ENCODE data around the gene RXRA. TPM values are rescaled to one million over a fixed set of nuclear protein-coding genes. Genes with fewer than 3 reads are reported as not detected.

The RXRA gene
- total and polyA plus RNA-seq, 2 of the 13 experiments (the other 11 are each of a cell fraction or from before 2014, with no cell fraction given): 18.9 to 29.2 TPM

- TF ChIP-seq ASH2L (IDR thresholded peaks at IDR 0.05; ENCODE audit: insufficient read length, low read depth, low read length) (no peak), CCDC6 (CRISPR knock-in tag; IDR thresholded peaks at IDR 0.05) (no peak), FOXK1 (CRISPR knock-in tag; IDR thresholded peaks at IDR 0.05; ENCODE audit: borderline replicate concordance, low read depth) (0 out of 2 replicates have a peak, but pooled peaks have one; percentile 42), PREB (CRISPR knock-in tag; IDR thresholded peaks at IDR 0.05) (no peak), SUZ12 (IDR thresholded peaks at IDR 0.05; ENCODE audit: low read depth, low read length) (no peak), ZMAT3 (CRISPR knock-in tag; conservative IDR thresholded peaks at IDR 0.05) (no peak), ZNF207 (IDR thresholded peaks at IDR 0.05; ENCODE audit: borderline replicate concordance) (no peak), GLI4 (CRISPR knock-in tag; IDR thresholded peaks at IDR 0.05; ENCODE audit: borderline replicate concordance) (0 out of 2 replicates have a peak, but pooled peaks have one; percentile 48), ZNF761 (CRISPR knock-in tag; conservative IDR thresholded peaks at IDR 0.05) (0 out of 2 replicates have a peak, but pooled peaks have one; percentile 53), PAXIP1 (CRISPR knock-in tag; conservative IDR thresholded peaks at IDR 0.05) (peak; percentile 72), RAD51 (IDR thresholded peaks at IDR 0.05; ENCODE audit: borderline replicate concordance) (no peak), ARNT2 (CRISPR knock-in tag; IDR thresholded peaks at IDR 0.05; ENCODE audit: low read depth) (0 out of 2 replicates have a peak, but pooled peaks have one; percentile 38), ZNF512B (CRISPR knock-in tag; IDR thresholded peaks at IDR 0.05; ENCODE audit: borderline replicate concordance) (0 out of 2 replicates have a peak, but pooled peaks have one; percentile 71), KDM5B (CRISPR knock-in tag; IDR thresholded peaks at IDR 0.05; ENCODE audit: borderline replicate concordance) (peak; percentile 61; the same call in 1 of the 2 replicates)
- TF ChIP-seq, protein P1, sequence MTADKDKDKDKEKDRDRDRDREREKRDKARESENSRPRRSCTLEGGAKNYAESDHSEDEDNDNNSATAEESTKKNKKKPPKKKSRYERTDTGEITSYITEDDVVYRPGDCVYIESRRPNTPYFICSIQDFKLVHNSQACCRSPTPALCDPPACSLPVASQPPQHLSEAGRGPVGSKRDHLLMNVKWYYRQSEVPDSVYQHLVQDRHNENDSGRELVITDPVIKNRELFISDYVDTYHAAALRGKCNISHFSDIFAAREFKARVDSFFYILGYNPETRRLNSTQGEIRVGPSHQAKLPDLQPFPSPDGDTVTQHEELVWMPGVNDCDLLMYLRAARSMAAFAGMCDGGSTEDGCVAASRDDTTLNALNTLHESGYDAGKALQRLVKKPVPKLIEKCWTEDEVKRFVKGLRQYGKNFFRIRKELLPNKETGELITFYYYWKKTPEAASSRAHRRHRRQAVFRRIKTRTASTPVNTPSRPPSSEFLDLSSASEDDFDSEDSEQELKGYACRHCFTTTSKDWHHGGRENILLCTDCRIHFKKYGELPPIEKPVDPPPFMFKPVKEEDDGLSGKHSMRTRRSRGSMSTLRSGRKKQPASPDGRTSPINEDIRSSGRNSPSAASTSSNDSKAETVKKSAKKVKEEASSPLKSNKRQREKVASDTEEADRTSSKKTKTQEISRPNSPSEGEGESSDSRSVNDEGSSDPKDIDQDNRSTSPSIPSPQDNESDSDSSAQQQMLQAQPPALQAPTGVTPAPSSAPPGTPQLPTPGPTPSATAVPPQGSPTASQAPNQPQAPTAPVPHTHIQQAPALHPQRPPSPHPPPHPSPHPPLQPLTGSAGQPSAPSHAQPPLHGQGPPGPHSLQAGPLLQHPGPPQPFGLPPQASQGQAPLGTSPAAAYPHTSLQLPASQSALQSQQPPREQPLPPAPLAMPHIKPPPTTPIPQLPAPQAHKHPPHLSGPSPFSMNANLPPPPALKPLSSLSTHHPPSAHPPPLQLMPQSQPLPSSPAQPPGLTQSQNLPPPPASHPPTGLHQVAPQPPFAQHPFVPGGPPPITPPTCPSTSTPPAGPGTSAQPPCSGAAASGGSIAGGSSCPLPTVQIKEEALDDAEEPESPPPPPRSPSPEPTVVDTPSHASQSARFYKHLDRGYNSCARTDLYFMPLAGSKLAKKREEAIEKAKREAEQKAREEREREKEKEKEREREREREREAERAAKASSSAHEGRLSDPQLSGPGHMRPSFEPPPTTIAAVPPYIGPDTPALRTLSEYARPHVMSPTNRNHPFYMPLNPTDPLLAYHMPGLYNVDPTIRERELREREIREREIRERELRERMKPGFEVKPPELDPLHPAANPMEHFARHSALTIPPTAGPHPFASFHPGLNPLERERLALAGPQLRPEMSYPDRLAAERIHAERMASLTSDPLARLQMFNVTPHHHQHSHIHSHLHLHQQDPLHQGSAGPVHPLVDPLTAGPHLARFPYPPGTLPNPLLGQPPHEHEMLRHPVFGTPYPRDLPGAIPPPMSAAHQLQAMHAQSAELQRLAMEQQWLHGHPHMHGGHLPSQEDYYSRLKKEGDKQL (CRISPR knock-in tag; IDR thresholded peaks at IDR 0.05; ENCODE audit: low read depth): no peak
Observed at GRCh38 chr9:134369416-134370212, 43.4 kb downstream of the RXRA start (continued).
